GM18861 (cell line): ENCODE results near the gene DNAI1.

Experiments used
- ATAC-seq: cut with Tn5 transposase; IDR thresholded peaks from one replicate; pipeline ENCODE4 v1.9.1; 2021; ENCODE audit not compliant: unreplicated experiment

The DNAI1 gene

DNA sequence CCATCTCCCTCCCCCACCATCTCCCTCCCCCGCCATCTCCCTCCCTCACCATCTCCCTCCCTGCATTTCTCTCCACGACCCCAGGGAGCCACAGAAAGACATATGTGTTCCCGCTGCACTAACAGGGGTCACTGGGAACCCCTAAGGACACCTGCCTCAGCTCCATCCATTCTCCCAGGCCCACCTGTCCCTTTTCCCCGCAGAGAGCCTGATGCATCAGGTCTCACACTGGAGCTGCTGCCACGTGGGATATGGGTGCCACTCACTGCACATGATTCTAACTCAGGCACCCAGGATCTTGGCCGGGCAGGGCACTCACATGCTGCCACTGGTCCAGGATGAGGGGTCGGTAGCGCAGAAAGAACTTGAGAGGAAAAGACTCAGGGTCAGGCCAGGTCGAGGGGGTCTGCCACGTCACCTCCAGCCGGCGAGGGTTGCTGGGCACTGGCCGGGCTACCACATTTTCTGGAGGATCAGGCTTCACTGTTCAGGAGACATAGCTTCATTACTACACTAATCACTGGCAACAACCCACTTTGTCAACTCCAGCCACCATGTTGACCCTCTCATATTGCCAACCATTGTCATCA is 97.4 kb downstream of the DNAI1 start:
- ATAC-seq, result no peak

DNA sequence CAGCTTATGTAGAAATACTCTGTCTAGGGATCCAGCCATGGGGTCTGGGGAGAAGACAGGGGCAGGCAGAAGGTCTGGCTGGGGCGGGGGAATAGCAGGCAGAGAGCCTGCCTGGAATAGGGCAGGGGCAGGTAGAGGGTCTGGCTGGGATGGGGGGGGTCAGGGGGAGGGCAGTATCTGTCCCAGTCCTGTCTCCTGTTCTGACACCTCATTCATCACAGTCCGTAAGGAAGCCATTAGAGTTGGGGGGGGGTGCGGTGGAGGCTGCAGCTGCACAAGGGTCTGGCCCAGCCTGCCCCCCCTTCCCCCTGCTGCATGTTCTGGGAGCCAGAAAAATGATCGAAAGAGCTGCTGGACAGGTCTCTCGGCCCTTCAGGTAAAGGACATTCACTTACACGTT is 98.3 kb downstream of the DNAI1 start:
- no peak for ATAC-seq

DNA sequence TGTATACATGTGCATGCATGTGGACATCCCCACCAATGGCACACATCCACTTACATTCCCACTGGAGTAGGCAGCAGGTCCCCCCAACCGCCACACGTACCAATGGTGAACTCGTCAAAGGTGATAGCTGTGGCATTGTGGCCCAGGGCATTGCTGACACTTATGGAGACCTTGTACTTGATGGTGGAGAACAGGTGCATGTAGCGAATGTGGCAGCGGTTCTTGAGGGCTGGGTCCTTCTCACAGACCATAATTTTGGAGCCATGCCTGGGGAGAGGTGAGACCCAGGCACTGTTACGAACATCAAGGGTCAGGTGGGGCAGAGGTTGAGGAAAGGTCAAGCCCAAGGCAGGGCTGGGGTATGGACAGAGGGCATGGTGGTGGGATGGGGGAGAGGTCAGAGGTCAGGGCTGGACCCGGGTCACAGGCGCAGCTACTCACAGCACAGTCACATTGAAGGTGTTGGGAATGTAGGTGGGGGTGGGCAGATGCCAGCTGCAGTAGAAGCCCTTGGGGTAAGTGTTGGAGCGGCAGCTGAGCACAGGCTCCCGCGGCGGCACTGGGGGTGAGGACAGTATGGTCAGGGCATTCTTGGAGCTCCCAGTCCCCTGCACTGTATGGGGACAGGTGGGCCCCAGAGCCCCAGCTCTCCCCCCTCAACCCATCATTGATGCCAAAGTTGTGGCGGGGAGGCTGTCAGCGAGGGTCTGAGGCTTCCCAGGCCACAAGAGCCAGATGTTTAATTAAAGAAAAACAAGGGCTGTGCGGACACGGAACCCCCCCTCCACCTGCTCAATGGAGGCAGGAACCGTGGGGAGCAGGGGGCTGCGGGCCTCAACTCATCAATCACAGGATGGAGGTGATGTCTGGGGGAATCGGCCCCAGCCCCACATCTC is 99.1 kb downstream of the DNAI1 start:
- no peak for ATAC-seq

DNA sequence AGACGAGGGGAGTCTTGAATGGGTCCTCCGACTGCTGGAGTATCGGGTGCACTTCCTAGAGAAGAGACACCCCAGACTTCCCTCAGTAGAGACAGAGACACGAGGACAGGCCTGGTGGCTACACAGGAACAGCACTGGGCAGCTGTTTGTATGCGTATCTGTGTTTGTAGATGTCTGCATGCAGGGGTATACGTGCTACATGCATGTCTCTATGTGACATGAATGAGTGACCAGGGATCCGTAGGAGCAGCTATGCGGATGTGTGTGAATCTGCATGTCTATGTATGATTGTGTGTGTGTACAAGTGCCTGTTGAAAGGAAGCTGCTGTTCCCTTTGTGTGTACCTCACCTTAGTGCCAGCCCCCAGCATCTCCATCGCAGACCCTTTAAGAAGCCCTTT is 99.8 kb downstream of the DNAI1 start:
- ATAC-seq, result no peak

DNA sequence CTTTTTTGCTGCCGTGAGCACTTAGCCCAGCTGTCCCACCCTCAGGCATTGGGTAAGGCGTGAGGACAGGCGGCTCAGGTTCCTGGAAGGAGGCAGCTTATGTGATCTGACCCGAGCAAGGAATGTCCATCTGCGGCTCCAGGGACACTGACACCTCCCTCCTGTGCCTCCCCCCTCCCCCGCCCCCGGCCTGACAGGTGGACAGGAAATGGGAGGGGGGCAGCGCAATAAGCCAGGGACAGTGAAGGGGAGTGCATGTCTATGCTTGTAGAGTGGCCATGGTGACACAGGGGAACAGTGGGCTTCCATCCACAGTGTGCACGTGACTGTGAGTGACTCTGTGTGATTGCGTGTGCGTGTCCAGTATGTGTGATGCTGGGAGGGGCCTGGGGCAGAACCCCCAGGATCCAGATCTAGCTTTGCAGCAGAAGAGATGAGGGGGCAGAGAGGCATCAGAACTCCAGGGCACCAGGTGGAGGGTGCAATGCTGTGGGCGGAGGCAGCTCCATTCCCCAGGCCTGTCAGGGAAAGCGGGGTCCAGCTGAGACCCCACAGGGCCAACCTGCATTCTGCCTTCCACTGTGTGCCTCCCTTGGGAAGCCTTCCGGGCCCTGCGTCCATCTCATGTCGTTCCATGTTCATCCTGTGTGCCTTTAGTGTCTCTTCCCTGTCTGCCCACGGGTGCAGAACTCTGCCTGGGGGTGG is 100.5 kb downstream of the DNAI1 start:
- ATAC-seq, result no peak

DNA sequence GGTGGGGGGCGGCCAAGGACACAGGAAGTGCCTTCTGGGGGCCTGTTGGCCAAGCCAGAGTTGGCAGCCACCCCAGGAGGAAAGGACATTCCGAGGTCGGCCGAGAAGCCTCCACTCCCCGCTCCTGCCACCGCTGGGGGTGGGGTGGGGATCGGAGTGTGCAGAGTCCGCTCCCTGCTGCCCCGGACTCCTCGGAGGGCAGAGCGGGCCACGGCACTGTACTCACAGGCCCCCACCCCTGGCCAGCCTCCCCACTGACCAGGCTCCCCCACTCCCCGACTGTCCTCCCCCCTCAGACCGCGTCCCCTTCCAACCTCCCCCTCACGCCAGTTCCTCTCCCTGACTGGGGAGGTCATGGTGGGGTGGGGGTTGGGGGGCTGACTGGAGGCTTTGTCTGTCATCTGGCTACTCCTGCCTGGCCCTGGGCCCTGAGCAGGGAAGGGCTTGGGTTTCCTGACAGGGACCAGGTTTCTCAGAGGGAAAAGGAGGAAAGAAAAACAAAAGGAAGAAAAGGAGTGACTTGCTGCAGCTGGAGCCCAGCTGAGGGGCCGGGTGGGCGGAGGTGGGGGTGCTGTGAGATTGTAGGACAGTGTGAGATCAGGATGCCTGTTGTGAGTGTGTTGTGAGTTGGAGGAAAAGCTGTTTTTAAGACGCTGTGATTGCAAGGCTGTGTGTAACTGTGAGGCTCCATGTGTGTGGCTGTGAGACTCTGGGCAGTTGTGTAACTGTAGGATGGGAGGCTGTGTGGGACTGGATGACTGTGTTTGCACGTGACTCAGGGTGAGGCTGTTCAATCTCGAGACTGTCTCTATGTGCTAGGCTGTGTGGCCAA is 101.2 kb downstream of the DNAI1 start:
- no peak for ATAC-seq

DNA sequence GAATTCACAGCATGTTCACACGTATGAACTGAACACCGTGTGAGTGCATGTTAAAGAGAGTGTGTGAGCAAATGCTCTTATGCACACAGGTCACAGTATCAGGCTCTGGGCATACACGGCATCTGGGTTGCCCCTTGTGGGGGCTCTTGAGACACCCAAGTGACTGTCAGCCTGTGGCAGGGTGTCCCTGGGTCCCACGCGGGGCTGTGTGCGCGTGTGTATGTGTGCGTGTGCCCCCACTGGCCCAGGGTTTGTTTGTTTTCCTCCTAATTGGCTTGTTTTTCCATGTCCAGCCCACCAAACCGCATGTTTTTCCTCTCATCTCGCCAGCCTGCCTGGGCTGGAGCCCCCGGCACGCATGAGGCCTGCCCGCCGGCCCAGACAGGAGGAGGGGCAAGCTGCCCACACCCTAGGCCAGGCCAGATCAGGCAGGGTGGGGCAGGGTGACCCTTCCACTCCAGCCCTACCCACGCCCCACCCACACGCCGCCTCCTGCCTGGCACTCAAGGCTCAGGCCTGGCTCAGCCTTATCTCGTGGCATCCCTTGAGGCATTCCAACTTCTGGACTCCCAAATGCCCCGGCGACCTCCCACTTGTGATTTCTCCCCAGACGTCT is 102.1 kb downstream of the DNAI1 start:
- no peak for ATAC-seq

DNA sequence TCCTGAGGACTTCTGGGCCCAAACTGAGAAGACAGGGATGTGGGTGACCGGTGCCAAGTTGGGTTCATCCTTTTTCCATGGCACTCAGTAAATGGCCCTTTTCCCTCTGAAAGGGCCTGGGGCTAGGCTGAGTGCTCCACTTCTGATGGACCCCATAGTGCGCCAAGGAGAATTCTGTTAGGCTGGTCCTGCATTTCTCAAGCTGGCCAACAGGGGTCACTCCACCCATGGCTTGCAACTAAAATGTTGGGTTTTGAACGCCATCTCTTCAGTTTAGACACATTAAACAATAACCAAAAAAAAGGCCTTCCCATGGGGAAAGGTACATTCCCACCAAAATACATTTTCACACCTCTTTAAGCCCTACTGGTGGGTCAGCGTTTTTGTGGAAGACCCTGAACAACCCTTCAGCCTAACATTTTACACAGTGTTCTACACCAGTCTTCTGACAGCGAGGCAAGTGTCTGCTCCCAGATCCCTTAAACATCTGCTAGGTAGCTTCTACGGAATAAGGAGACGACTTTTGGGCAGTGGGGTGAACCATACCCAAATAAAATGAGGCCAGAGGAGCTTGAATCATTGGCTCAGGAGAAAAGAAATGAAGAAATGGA is 103.6 kb downstream of the DNAI1 start:
- ATAC-seq, result no peak

DNA sequence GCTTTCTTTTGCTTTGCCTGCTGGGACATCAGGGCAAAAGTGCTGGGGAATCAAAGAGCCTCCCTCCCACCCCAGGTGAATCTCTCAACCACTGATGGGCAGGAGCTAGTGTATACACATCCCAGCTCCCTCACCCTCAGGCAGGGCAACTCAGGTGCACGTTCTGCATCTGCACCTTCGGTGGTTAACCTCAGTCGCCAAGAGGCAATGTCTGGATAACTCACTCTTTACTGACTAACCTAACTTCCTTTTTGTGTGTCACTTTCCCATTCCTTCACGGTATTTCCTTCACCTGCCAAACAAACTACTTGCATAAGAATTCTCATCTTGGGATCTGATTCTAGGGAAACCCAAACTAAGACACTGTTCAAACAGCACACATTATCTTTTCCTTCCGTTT is 104.7 kb downstream of the DNAI1 start:
- no peak for ATAC-seq

DNA sequence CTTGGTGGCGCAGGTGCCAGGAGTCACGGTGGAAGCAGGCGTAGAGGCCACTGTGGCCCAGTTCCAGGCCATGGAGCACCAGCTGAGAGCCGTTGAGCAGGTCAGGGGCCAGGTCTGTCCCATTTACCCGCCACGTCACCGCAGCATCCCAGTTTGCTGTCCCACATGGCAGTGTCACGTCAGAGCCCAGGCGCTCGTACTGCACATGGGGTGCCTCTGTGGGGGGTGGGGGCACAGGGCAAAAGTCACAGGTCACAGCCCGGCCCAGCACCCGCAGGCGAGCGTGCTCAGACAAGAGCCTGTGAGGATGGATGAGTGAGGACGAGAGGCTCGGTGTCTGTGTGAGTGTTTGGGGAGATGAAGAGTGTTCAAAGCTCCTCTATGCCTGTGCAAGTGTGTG is 106.0 kb downstream of the DNAI1 start:
- no peak for ATAC-seq

DNA sequence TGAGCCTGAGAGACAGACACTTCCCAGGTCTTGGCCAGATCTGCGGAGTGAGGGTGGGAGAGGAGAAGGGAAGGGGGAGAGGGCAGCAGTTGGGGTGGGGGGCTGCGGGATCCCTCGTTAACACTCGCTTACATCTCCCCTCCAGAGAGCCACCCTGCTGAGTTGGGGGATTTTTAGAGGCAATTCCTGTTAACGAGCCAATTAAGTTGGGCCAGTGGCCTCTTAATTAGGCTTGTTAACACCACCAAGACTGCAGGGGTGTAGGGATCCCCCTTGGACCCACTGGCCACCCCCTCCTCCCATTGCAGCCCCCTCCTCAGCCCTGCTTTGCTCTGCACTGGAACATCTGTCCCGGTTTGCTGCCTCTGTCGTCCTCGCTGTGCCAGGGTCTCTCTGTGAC is 107.3 kb downstream of the DNAI1 start:
- no peak for ATAC-seq

DNA sequence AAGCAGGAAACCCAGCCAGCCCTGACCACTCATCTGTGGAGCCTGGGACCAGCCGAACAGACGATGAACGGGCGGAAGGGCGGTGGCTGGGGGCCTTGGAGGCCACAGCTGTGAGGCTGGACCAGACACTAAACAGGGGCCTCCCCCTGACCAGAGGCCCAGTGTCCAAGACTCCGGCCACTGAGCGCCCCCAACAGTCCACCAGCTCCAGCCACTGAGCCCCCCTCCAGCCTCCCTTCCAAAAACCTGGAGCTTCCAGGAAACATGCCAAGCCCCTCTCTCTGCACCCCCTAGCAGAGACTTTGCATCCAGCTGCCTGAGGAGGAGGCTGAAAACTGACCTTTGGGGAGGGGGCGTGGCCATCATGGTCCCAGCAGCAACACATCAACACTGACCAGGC is 107.7 kb downstream of the DNAI1 start:
- no peak for ATAC-seq

DNA sequence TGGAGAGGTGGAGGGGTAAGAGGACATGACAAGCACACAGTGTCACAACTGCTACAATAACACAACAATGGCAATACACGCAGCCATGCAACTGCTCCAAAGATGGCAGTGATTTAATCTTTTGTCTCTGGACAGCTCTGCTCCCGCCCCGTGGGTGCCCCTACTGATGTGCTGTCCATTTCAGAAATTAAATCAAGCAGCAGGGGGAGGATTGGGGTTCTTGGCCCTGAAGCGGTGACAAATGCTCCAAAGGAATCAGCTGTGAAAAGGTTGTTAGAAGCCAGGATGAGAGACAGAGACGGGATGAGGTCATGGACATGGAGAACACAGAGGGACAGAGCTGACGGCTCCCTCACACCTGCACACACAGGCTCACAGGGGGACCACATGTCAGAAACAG is 108.4 kb downstream of the DNAI1 start:
- ATAC-seq, result no peak

DNA sequence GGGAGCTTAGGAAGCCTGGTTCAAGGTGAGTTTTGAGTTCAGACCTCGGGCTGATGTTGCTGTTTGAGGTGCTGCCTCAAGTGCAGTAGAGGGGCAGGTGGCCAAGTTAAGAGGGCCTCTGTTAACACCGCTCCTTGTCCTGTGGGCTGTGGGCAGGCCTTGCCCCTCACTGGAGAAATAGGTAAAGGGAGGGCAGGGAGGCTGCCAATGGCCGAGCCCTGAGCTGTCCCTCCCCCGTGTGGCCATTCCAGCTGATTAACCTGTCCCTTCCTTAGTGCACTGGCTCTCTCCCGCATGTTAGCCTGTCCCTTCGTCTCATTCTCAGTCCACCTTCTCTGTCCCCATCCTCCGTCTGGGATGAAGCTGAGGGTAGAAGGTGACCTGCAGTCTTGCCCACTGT is 109.5 kb downstream of the DNAI1 start:
- no peak for ATAC-seq

DNA sequence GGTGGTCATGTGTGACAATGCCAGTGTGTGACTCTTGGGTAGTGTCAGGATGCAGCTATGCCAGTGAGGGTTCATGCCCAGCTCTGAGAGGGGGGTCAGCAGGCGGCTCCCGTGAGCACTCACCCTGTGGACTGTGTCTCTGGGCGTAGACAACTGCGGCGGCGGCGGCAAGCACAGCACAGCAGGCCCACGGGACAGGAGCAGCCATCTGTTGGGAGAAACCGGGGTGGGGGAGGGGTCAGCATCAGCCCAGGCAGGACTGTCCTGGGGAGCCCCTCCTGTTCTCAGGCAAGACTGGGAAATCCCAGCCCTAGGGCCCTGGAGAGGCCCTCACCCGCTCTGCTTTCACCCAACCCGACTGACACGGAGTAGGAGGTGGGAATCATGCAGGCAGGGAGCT is 110.2 kb downstream of the DNAI1 start:
- no peak for ATAC-seq

DNA sequence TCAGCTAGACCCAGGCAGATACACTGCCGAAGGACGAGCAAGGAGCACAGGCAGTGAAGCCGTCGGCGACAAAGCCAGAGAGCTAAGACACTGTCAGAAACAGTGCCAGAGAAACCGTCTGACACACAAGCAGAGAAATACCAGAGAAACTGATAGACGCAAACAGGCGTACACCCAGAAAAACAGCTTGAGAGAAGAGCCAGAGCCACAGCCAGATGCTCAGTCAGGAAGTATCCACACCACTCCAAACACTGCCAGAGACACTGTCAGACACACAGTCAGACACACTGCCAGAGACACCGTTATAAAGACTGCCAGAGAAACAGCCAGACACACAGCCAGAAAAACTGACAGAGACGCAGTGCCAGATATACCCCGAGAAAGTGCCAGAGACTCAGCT is 111.8 kb downstream of the DNAI1 start:
- ATAC-seq, result no peak
